Fibroblast of the aortic adventitia (primary cell): ENCODE data around the gene PARD3B. TPM values are rescaled to one million over a fixed set of nuclear protein-coding genes. Genes with fewer than 3 reads are reported as not detected.

ENCODE experiments used
- DNase-seq: peaks from one replicate; pipeline ENCODE4 v3.0.0-alpha.2; 2010; ENCODE audit warnings: low read depth
- H3K4me3 ChIP-seq: 2 replicates; pipeline ENCODE4 v1.5.1; 2011; ENCODE audit warnings: low read depth, mild to moderate bottlenecking, control low read depth, low read length, moderate library complexity
- CTCF ChIP-seq: IDR thresholded peaks from 2 replicates; pipeline ENCODE4 v1.5.1; 2011; ENCODE audit warnings: mild to moderate bottlenecking, low read length, control low read depth, inconsistent platforms; ENCODE audit not compliant: insufficient read depth
- total RNA-seq: library from RNA; depleted of rRNA; stranded (reverse); fragments of >200 nt; gene quantifications from 2 replicates; pipeline ENCODE4 v1.2.3, GENCODE V29; 2012; ENCODE audit warnings: low replicate concordance

The PARD3B gene
- total RNA-seq, 1 donor, result 15.9 TPM

- no peak for DNase-seq
- no peak for TF ChIP-seq CTCF
- no peak overlapping the region for H3K4me3 ChIP-seq
These were observed 832.0 kb downstream of the PARD3B start for GRCh38 chr2:205377324-205377723.

DNA sequence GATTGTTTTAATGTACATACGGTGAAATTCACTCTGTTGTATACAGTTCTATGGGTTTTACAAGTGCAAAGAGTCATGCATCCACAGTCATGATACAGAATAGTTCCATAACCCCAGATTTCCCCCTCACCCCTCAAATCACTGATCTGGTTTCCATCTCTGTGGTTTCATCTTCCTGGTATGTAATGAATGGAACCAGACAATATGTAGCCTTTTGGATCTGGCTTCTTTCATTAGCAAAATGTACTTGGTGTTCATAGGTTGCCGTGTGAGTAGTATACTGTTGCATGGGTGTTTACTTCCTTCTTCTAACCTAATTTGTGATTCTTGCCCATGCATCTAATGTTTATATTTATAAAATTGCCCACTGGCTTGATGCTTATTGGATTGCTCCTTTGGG, 838.3 kb downstream of the PARD3B start:
- DNase-seq, result no peak
- TF ChIP-seq CTCF, result no peak
- H3K4me3 ChIP-seq, result no peak overlapping the region

DNA sequence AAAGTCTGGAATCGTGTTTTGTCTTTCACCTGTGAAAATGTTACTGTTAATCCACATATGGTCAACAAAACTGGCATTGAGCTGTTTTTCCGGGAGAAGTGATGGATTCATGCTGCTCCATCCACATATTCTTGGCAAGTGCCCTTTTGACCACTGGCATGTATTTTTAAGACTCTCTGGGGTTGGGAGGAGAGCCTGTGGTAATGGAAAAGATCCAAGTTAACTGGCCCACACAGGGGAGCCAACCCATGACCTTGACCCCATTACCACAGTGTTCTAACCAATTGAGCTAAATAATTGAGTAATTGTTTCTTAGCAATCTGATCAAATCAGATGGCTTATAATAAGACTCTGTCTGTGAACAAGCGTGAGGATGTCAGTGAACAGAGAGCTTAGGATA, 840.8 kb downstream of the PARD3B start:
- TF ChIP-seq CTCF, result no peak
- DNase-seq, result peak; percentile 50
- H3K4me3 ChIP-seq, result no peak overlapping the region

DNA sequence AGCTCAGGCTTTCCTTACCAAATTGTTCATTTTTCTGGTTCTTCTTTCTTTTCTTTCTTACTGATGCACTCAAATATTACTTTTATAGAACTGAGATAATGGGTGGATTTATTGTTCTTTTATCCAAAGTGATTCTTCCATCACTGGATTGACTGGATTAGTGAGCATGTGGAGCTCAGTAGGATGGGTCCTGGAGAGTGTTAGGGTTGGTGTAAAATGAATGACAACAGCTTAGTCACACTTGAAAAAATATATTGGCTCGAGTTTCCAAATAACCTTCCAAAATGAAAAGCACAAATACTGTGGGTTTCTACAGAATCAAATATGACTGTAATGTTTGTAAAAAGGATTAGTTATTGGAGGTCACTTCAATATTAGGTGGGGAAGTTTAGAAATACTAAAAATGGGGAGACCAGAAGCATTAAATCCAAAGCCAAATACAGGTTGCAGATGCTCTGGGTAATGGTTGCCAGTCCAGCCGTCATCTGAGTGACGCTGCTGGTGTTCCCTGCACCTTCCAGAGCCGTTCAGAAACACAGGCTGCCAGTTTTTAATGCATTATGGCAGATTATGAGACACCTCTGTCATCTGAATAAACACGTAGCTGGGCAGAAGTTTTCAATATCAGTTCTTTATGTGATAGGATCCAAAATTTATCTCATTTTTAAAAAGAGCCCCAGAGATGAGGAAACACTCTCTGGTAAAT, 842.2 kb downstream of the PARD3B start:
- TF ChIP-seq CTCF, result no peak
- no peak for DNase-seq
- no peak overlapping the region for H3K4me3 ChIP-seq

- TF ChIP-seq CTCF, result no peak
- H3K4me3 ChIP-seq, result no peak overlapping the region
- DNase-seq, result no peak
These were observed 845.6 kb downstream of the PARD3B start for GRCh38 chr2:205390866-205391265.

- no peak for DNase-seq
- TF ChIP-seq CTCF, result no peak
- no peak overlapping the region for H3K4me3 ChIP-seq
These were observed 856.2 kb downstream of the PARD3B start for GRCh38 chr2:205401511-205401910.

DNA sequence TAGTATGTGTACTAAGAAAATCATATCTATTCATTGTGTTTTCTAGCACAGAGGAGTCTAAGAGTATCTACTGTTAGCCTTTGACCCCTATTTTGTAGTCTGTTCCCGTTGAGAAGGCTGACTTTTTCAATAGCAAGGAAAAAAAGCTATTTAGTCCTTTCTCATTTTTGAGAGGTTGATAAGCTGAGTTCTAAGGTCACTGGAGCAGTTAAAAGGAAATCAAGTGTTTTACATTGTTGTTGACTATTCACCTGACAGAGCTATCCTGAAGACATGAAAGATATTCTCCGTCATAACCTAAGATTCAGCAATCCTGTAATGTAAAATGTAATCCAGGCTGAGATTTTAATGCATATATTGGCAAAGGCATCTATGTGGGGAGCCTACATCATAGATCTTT, 856.7 kb downstream of the PARD3B start:
- no peak for DNase-seq
- no peak overlapping the region for H3K4me3 ChIP-seq
- no peak for TF ChIP-seq CTCF
